Ovary (tissue), 9 donors: ENCODE measurements around the gene C10orf143. TPM values are rescaled to one million over a fixed set of nuclear protein-coding genes. Genes with fewer than 3 reads are reported as not detected.

Experiments
- DNase-seq, 5 donors: peaks; one replicate each; pipeline ENCODE4 v3.0.0-alpha.2; 2019 to 2020
- H3K27ac ChIP-seq, 2 donors: fragments of 200-600 bp; one replicate each; pipeline versions ENCODE4 v1.5.1 to v1.8.0; 2019 to 2022
- H3K27me3 ChIP-seq: fragments of 200-600 bp; one replicate; pipeline ENCODE4 v1.8.0; 2022
- H3K36me3 ChIP-seq: fragments of 200-600 bp; sonication (generic); one replicate; pipeline ENCODE4 v1.5.1; 2019
- H3K4me1 ChIP-seq: one replicate; pipeline ENCODE4 v1.8.1; 2013; ENCODE audit warnings: mild to moderate bottlenecking, moderate library complexity; ENCODE audit not compliant: insufficient read depth
- H3K4me3 ChIP-seq: fragments of 200-600 bp; sonication (generic); one replicate; pipeline ENCODE4 v1.5.1; 2017
- H3K9me3 ChIP-seq, 2 donors: fragments of 200-600 bp in 1 of 2; sonication (generic) in 1 of 2; one replicate each; pipeline versions ENCODE4 v1.5.1 to v1.8.1; 2013 to 2019; ENCODE audit warnings: mild to moderate bottlenecking in 1 of 2, moderate library complexity in 1 of 2
- EP300 ChIP-seq: sonication (generic); formaldehyde crosslinking; IDR thresholded peaks from one replicate; pipeline ENCODE4 v1.6.1; 2017; ENCODE audit warnings: antibody characterized with exemption
- POLR2A ChIP-seq: fragments of 450-650 bp; IDR thresholded peaks from one replicate; pipeline ENCODE4 v1.6.1; 2017; ENCODE audit warnings: antibody characterized with exemption, mild to moderate bottlenecking, moderate library complexity
- WGBS, 3 donors: extraction: QIAGEN DNeasy Blood & Tissue Kit in 1 of 3; methylation state at CpG; one replicate each; pipeline versions ENCODE4 v1.1.5 to v1.1.7; 2013 to 2017; 5-methylcytosine and 5-hydroxymethylcytosine counted together
- intact Hi-C, 4 donors: fragments of 100-400 bp; cut with DNase I; formaldehyde crosslinking; loops; one replicate each; pipeline versions ENCODE4 v1.11.0 to v1.15.1; 2022 to 2023
- polyA plus RNA-seq, 2 donors: library from polyadenylated mRNA; stranded (reverse); fragments of 200-250 nt in 1 of 2; fragments of 350-450 nt in 1 of 2; fragmentation: Illumina TruSeq in 1 of 2; extraction: RNeasy Lipid Tissue Mini Kit (QIAGEN cat#74804) in 1 of 2; gene quantifications; one replicate each; pipeline ENCODE4 v1.2.3, GENCODE V29; 2013 to 2014
- total RNA-seq, 7 donors: library from RNA; depleted of rRNA in 2 of 7; stranded (reverse); fragments of >200 nt in 2 of 7; fragmentation: NEBNext Ultra II Directional in 3 of 7; extraction: Animal tissue kit (Norgen Biotek cat#: 25700) in 3 of 7; gene quantifications; one replicate each; pipeline versions ENCODE4 v1.1.0 to v1.2.4, GENCODE V29; 2016 to 2023
- TF ChIP-seq, protein P1 (sequence below), 3 donors: fragments of 450-650 bp in 2 of 3; fragments of 200-600 bp in 1 of 3; IDR thresholded peaks; one replicate each; pipeline versions ENCODE4 v1.5.1 to v1.8.0; 2016 to 2022; ENCODE audit warnings: antibody characterized with exemption in 3 of 3, mild to moderate bottlenecking in 1 of 3
- donor health status: DM: no; HTN: no; CAD: no; lungs with moderate emphysema.
- donor health status: DM: no; HTN: no; CAD: no.
- donor health status: Bipolar disorder and iron deficiency.
- donor health status: DM: yes; HTN: yes; CAD: no.
- donor health status: DM: no; HTN: no; CAD: no.
- donor health status: DM: yes; HTN: yes; CAD: no.

The C10orf143 gene
- total and polyA plus RNA-seq, 9 donors, result 3.1 to 10.3 (median 5.9) TPM

DNA sequence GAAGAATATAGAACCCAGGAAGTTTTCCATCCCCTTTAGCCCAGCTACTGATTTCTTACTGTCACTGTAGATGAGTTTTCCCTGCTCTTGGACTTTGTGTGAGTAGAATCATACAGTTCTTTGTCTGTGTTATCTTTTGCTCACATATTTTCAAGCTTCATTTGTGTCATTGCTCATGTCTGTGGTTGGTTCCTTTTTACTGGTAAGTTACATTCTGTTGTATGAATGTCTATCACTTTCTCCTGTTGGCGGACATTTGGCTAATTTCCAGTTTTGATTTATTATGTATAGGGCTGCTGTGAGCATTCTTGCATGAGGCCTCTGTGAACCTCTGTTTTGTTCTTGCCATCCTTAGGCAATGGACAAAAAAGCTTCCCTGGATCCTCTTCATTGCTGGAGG is 30.8 kb upstream of the C10orf143 start:
- H3K27ac ChIP-seq, result no peak overlapping the region
- H3K4me3 ChIP-seq, result no peak overlapping the region
- intact Hi-C loops, result no loop called here
- TF ChIP-seq POLR2A (no peak), EP300 (no peak)
- TF ChIP-seq, protein P1, sequence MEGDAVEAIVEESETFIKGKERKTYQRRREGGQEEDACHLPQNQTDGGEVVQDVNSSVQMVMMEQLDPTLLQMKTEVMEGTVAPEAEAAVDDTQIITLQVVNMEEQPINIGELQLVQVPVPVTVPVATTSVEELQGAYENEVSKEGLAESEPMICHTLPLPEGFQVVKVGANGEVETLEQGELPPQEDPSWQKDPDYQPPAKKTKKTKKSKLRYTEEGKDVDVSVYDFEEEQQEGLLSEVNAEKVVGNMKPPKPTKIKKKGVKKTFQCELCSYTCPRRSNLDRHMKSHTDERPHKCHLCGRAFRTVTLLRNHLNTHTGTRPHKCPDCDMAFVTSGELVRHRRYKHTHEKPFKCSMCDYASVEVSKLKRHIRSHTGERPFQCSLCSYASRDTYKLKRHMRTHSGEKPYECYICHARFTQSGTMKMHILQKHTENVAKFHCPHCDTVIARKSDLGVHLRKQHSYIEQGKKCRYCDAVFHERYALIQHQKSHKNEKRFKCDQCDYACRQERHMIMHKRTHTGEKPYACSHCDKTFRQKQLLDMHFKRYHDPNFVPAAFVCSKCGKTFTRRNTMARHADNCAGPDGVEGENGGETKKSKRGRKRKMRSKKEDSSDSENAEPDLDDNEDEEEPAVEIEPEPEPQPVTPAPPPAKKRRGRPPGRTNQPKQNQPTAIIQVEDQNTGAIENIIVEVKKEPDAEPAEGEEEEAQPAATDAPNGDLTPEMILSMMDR (IDR thresholded peaks at IDR 0.05), result no peak
- WGBS, 3 donors, result 65 to 75% (median 73%) methylated on average over 1 of the region's 1 CpG
- no peaks in the 10 kb centered on the region for H3K36me3 ChIP-seq
- peaks cover 14% of the 10 kb centered on the region for H3K4me1 ChIP-seq
- DNase-seq, result no peak
- H3K9me3 ChIP-seq, result no peaks in the 10 kb centered on the region
- H3K27me3 ChIP-seq, result no peaks in the 10 kb centered on the region

- no peaks in the 10 kb centered on the region for H3K36me3 ChIP-seq
- no peak overlapping the region for H3K4me3 ChIP-seq
- H3K27ac ChIP-seq, result no peak overlapping the region
- DNase-seq, result no peak
- no peaks in the 10 kb centered on the region for H3K27me3 ChIP-seq
- peaks cover 14% of the 10 kb centered on the region for H3K4me1 ChIP-seq
- H3K9me3 ChIP-seq, result no peaks in the 10 kb centered on the region
- WGBS, 3 donors, result 81 to 94% (median 88%) methylated on average over 4 of the region's 4 CpGs
- intact Hi-C loops, result no loop called here
- TF ChIP-seq, protein P1 (IDR thresholded peaks at IDR 0.05), result no peak
- TF ChIP-seq EP300, result no peak
These were observed 30.4 kb upstream of the C10orf143 start for GRCh38 chr10:130141038-130141437.

- no peak for TF ChIP-seq POLR2A
These were observed 29.8 kb upstream of the C10orf143 start for GRCh38 chr10:130140425-130140824.

GRCh38 chr10:130138479-130138866 is 27.8 kb upstream of the C10orf143 start:
- Histone ChIP-seq H3K27me3 (no peaks in the 10 kb centered on the region), H3K36me3 (no peaks in the 10 kb centered on the region), H3K27ac (no peak overlapping the region), H3K4me1 (peaks cover 18% of the 10 kb centered on the region), H3K9me3 (no peaks in the 10 kb centered on the region), H3K4me3 (no peak overlapping the region)
- DNase-seq, result no peak
- 73 to 81% (median 73%) methylated on average over 3 of the region's 3 CpGs for WGBS, 3 donors
- intact Hi-C loops, result no loop called here
- TF ChIP-seq EP300, result no peak
- TF ChIP-seq POLR2A, result no peak
- TF ChIP-seq, protein P1 (IDR thresholded peaks at IDR 0.05), result no peak

More at GRCh38 chr10:130140425-130140824, 29.8 kb upstream of the C10orf143 start:
- 89 to 98% (median 94%) methylated on average over 1 of the region's 1 CpG for WGBS, 3 donors
- Histone ChIP-seq H3K9me3 (no peaks in the 10 kb centered on the region), H3K4me1 (peaks cover 18% of the 10 kb centered on the region), H3K27ac (no peak overlapping the region), H3K36me3 (no peaks in the 10 kb centered on the region), H3K27me3 (no peaks in the 10 kb centered on the region), H3K4me3 (no peak overlapping the region)
- intact Hi-C loops, result no loop called here
- no peak for DNase-seq

DNA sequence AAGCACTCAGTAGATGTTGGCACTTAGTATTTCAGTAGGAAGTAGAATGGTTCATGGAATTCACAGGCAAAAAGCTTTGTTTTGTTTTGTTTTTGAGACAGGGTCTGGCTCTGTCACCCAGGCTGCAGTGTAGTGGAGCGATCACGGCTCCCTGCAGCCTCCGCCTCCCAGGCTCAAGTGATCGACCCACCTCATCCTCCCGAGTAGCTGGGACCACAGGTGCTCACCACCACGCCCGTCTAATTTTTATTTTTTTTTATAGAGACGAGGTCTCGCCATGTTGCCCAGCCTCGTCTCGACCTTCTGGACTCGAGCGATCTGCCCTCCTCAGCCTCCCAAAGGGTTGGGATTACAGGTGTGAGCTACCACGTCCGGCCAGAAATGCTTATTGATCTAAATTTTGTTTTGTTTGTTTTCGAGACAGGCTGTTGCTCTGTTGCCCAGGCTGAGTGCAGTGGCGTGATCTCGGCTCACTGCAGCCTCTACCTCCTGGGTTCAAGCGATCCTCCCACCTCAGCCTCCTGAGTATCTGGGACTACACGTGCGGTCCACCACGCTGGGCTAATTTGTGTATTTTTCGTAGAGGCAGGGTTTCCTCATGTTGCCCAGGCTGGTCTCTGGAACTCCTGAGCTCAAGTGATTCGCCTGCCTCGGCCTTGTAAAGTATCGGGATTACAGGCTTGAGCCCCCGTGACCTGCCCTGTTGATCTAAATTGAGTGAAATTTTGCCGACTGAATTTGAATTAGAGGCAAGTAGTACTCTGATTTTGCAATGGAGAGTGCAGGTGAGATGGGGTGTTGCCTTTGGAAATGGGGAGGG is 27.2 kb upstream of the C10orf143 start:
- Histone ChIP-seq H3K9me3 (no peaks in the 10 kb centered on the region), H3K4me1 (peaks cover 18% of the 10 kb centered on the region), H3K4me3 (peak overlapping the region; percentile 94), H3K36me3 (no peaks in the 10 kb centered on the region), H3K27ac (no peak overlapping the region), H3K27me3 (no peaks in the 10 kb centered on the region)
- no peak for DNase-seq
- TF ChIP-seq, protein P1 (IDR thresholded peaks at IDR 0.05), result no peak
- TF ChIP-seq EP300 (no peak), POLR2A (no peak)
- intact Hi-C loops, result loop anchor here in 1 of 4 donors (2.0 kb wide), 1 partner anchor 27 kb away; the partner anchor contains the start of gene C10orf143
- WGBS, 3 donors, result 83 to 89% (median 87%) methylated on average over 28 of the region's 28 CpGs
